ENCODE results near the gene FHOD3. TPM values are rescaled to one million over a fixed set of nuclear protein-coding genes. Genes with fewer than 3 reads are reported as not detected.

FHOD3 gene
- total and polyA plus RNA-seq, 4 donors: 0.57 to 1.3 (median 1.2) TPM; not detected in 1

DNA sequence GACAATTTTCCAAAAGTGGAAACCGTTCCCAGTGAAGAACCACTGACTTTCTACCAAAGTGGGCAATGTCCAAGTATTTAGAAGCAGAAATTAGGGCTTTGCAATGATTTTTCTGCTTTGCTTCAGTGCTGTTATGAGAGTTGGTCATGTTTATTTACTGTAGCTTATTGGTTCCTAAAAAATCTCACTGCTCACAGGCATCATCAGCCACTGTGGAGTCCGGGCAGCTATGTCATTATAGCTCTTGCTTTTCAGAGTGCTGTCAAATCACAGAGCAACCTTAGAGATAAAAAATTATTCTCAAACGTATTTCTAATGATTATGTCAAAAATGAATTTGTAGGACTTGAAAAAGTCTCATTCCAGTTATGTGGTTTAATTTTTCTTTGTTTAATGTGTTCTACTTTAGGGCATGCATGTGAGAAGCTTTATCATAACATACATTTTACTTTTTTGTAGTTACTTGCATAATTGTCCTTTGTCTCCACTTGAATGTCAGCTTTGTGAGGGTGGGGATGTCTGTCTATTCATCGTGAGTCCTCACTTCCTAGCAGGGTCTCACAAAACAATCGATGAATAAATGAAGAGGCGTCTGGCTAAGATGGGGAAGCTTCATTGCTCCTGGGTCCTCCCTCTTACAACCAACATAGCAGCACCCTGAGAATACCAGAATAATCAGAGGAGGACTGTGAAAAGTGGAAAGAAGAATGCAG is 413.7 kb downstream of the FHOD3 start:
- no peak for DNase-seq (ENCODE audit: low spot score)
- Histone ChIP-seq H3K36me3 (ENCODE audit: control insufficient read depth in 4 of 4, insufficient read depth in 3 of 4, low read depth in 1 of 4, low read length in 3 of 4) (no peaks in the 10 kb centered on the region), H3K27ac (ENCODE audit: low read depth in 1 of 2, low read length in 2 of 2) (no peak overlapping the region), H3K4me3 (ENCODE audit: low read depth in 1 of 3, low read length in 3 of 3) (no peak overlapping the region), H3K27me3 (ENCODE audit: control insufficient read depth in 4 of 4, insufficient read depth in 4 of 4, low read length in 3 of 4) (peaks cover 0 to 2% (median 0%) of the 10 kb centered on the region in 4 donors), H3K9ac (ENCODE audit: low read depth in 1 of 2, low read length in 2 of 2) (no peak overlapping the region), H3K9me3 (ENCODE audit: control insufficient read depth in 4 of 4, low read length in 3 of 4) (no peaks in the 10 kb centered on the region), H3K4me1 (ENCODE audit: control insufficient read depth in 4 of 4, insufficient read depth in 4 of 4, low read length in 3 of 4) (no peaks in the 10 kb centered on the region)
- 59% methylated on average over 6 of the region's 6 CpGs for WGBS
- TF ChIP-seq, protein P1, sequence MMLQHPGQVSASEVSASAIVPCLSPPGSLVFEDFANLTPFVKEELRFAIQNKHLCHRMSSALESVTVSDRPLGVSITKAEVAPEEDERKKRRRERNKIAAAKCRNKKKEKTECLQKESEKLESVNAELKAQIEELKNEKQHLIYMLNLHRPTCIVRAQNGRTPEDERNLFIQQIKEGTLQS (IDR thresholded peaks at IDR 0.05): no peak
- TF ChIP-seq HNF4G (IDR thresholded peaks at IDR 0.05) (no peak), HNF4A (conservative IDR thresholded peaks at IDR 0.05) (no peak), FOXA2 (IDR thresholded peaks at IDR 0.05) (no peak), RAD21 (IDR thresholded peaks at IDR 0.05) (no peak), YY1 (IDR thresholded peaks at IDR 0.05) (no peak), FOXA1 (IDR thresholded peaks at IDR 0.05) (no peak), SP1 (IDR thresholded peaks at IDR 0.05) (no peak), GABPA (IDR thresholded peaks at IDR 0.05 in 1 of 2, conservative IDR thresholded peaks at IDR 0.05 in 1 of 2) (no peak), TAF1 (conservative IDR thresholded peaks at IDR 0.05) (no peak), JUND (IDR thresholded peaks at IDR 0.05) (no peak)
- TF ChIP-seq, protein P2, sequence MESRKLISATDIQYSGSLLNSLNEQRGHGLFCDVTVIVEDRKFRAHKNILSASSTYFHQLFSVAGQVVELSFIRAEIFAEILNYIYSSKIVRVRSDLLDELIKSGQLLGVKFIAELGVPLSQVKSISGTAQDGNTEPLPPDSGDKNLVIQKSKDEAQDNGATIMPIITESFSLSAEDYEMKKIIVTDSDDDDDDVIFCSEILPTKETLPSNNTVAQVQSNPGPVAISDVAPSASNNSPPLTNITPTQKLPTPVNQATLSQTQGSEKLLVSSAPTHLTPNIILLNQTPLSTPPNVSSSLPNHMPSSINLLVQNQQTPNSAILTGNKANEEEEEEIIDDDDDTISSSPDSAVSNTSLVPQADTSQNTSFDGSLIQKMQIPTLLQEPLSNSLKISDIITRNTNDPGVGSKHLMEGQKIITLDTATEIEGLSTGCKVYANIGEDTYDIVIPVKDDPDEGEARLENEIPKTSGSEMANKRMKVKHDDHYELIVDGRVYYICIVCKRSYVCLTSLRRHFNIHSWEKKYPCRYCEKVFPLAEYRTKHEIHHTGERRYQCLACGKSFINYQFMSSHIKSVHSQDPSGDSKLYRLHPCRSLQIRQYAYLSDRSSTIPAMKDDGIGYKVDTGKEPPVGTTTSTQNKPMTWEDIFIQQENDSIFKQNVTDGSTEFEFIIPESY (IDR thresholded peaks at IDR 0.05): no peak
- TF ChIP-seq, protein P3, sequence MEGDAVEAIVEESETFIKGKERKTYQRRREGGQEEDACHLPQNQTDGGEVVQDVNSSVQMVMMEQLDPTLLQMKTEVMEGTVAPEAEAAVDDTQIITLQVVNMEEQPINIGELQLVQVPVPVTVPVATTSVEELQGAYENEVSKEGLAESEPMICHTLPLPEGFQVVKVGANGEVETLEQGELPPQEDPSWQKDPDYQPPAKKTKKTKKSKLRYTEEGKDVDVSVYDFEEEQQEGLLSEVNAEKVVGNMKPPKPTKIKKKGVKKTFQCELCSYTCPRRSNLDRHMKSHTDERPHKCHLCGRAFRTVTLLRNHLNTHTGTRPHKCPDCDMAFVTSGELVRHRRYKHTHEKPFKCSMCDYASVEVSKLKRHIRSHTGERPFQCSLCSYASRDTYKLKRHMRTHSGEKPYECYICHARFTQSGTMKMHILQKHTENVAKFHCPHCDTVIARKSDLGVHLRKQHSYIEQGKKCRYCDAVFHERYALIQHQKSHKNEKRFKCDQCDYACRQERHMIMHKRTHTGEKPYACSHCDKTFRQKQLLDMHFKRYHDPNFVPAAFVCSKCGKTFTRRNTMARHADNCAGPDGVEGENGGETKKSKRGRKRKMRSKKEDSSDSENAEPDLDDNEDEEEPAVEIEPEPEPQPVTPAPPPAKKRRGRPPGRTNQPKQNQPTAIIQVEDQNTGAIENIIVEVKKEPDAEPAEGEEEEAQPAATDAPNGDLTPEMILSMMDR (IDR thresholded peaks at IDR 0.05; ENCODE audit: low read depth, low read length, missing input control): no peak

DNA sequence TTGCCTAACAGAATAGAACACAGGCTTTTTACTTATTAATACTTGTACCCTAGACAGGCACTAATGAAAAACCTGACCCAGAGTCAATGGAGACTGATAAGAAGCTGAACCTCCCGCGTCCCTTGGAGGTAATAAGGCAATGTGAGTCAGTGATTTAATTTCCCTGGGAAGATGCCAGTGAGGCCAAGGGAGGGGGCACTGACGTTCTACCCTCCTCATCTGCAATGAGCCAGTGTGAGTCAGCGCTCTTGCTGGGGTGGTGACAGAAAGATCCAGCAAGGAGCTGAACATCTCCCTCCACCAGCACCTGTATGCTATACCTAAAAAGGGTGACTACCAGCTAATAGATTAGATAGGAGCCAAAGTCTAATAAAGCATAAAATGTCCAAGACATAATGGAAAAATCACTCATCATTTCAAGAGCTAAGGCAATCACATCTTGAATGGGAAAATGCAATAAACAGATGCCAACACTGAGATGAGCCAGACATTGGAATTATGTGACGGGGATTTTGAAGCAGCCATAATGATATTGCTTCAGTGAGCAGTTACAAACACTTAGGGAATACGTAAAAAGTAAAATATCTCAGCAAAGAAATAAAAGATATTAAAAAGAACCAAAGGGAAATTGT is 414.4 kb downstream of the FHOD3 start:
- Histone ChIP-seq H3K4me3 (ENCODE audit: low read depth in 1 of 3, low read length in 3 of 3) (no peak overlapping the region), H3K9ac (ENCODE audit: low read depth in 1 of 2, low read length in 2 of 2) (no peak overlapping the region), H3K27me3 (ENCODE audit: control insufficient read depth in 4 of 4, insufficient read depth in 4 of 4, low read length in 3 of 4) (peaks cover 0 to 2% (median 0%) of the 10 kb centered on the region in 4 donors), H3K4me1 (ENCODE audit: control insufficient read depth in 4 of 4, insufficient read depth in 4 of 4, low read length in 3 of 4) (no peaks in the 10 kb centered on the region), H3K9me3 (ENCODE audit: control insufficient read depth in 4 of 4, low read length in 3 of 4) (no peaks in the 10 kb centered on the region), H3K27ac (ENCODE audit: low read depth in 1 of 2, low read length in 2 of 2) (no peak overlapping the region), H3K36me3 (ENCODE audit: control insufficient read depth in 4 of 4, insufficient read depth in 3 of 4, low read depth in 1 of 4, low read length in 3 of 4) (no peaks in the 10 kb centered on the region)
- no peak for DNase-seq (ENCODE audit: low spot score)
- 72% methylated on average over 6 of the region's 6 CpGs for WGBS
- no peak for TF ChIP-seq FOXA2 (IDR thresholded peaks at IDR 0.05)
- no peak for TF ChIP-seq NR2F2 (IDR thresholded peaks at IDR 0.05)
- no peak for TF ChIP-seq RXRA (IDR thresholded peaks at IDR 0.05)
- no peak for TF ChIP-seq TAF1 (conservative IDR thresholded peaks at IDR 0.05)
- no peak for TF ChIP-seq YY1 (IDR thresholded peaks at IDR 0.05)
- TF ChIP-seq GABPA (IDR thresholded peaks at IDR 0.05 in 1 of 2, conservative IDR thresholded peaks at IDR 0.05 in 1 of 2): no peak
- TF ChIP-seq, protein P1 (IDR thresholded peaks at IDR 0.05): no peak
- no peak for TF ChIP-seq HNF4G (IDR thresholded peaks at IDR 0.05)
- no peak for TF ChIP-seq FOXA1 (IDR thresholded peaks at IDR 0.05)
- TF ChIP-seq RAD21 (IDR thresholded peaks at IDR 0.05): no peak
